ENCODE measurements around the gene CP.
"Not testable (repeated sequence)": the region's sequence is repeated elsewhere in the genome, so short reads cannot be mapped to it uniquely, and the experiment has no call there.

Gene CP

DNA sequence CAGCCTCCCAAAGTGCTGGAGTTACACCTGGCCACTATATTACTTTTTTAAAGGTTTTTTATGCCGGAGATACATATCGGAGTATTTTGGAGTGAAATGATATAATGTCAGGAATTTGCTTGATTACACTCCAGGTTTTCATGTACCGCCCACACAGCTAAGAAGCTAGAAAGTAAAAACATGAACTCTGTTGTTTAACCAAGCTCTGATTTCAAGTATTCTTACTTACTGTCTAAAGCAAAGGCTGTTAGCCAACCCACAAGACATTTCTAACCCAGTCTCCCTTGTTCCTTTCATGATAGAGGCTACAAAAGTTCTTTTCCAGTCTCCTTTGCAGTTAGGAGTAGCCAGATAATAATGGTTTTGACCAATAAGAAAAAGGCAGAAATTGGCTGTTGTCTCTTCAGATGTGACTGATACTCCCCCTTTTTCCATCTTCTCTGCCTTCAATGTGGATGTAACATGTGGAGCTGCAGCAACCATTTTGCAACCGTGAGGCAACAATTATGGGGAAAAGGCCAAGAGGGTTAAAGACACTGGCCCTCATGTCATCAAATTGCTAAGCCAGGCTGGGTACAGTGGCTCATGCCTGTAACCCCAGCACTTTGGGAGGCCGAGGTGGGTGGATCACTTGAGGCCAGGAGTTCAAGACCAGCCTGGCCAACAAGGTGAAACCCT lies 6.1 kb upstream of the CP start:
- DNase-seq (ENCODE audit: low read depth): no peak

DNA sequence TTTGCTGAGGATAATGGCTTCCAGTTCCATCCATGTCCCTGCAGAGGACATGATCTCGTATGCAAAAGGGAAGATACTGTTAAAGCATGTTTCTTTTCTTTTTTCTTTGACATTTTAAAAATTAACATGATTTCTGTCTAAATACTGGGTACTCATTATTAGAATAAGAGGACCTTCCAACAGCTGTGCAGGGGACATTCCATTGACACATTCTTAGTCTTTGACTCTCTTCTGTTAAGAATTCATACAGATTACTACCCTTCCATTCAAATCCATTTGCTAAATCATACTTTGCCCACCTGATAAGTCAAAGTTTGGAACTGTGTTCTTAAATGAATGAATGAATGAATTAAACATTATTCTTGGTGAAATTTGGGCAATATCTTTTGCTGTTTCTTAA lies 5.1 kb upstream of the CP start:
- no peak for DNase-seq (ENCODE audit: low read depth)

DNA sequence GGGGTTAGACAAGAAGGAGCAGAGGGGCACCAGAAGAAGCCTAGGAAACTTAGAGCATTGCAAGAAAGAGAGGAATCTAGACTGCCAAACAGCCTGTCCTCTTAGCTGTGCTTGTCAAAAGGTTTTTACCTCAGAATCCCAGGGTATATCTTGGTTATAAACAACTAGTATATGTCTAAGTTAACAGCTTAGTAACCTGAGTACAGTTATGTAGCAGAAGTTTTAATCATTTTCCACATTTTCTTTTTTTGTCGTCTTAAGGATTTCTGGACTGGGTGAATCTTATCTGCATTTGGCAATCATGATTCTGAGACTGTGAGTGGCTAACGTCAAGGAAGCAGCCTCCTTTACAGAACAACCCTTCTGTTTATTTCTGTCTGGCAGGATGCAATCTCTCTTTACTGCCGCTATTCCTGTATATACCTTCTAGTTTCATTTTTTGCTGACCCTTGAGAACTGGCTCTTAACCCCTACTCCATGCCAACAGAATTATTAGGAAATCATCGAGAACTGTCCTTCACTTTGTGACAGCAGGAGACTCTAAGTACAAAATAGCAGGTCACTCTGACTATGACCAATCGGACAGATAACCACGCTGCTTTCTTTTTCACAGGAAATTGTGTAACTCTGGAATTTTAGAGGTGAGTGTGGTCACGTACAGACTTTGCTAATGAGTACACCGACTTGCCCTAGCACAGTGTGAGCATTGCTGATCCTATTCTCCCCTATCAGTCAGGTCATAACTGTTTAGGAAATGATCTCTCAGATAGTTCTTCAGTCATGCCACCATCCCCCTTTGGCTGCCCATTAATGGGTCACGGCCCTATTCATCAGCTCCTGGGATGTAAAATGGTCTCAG lies 3.3 kb upstream of the CP start:
- no peak for DNase-seq (ENCODE audit: low read depth)

DNA sequence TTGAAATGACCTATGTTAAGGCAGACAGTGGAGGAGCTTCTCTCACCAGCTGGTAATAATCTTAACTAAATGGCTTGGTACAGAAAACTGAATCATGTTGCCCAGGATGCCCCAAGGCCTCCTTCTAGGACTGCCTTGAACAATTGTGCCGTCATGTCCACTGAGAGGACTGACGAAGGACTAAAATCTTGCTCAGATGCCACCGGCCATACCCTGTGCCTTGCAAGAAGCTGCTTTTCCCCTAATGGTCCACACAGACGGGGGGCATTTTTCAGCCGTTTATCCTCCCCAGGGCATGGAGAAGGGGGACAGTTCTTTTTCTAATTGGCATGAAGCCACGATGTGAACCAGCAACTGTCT lies 1.8 kb upstream of the CP start:
- no peak for DNase-seq (ENCODE audit: low read depth)

DNA sequence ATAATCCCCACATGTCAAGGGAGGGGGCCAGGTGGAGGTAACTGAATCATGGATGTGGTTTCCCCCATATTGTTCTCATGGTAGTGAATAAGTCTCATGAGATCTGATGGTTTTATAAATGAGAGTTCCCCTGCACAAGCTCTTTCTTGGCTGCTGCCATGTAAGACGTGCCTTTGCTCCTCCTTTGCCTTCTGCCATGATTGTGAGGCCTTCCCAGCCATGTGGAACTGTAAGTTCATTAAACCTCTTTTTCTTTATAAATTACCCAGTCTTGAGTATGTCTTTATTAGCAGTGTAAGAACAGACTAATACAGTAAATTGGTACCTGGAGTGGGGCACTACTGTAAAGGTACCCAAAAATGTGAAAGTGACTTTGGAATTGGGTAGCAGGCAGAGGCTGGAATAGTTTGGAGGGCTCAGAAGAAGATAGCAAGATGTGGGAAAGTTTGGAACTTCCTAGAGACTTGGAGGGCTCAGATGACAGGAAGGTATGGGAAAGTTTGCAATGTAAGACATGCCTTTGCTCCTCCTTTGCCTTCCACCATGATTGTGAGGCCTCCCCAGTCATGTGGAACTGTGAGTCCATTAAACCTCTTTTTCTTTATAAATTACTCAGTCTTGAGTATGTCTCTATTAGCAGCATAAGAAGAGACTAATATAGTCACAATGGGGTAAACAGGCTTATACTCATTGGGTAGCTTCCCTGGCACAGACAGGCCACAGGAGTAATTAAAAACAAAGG lies 2.1 kb downstream of the CP start:
- not testable (repeated sequence) for DNase-seq (ENCODE audit: low read depth)

DNA sequence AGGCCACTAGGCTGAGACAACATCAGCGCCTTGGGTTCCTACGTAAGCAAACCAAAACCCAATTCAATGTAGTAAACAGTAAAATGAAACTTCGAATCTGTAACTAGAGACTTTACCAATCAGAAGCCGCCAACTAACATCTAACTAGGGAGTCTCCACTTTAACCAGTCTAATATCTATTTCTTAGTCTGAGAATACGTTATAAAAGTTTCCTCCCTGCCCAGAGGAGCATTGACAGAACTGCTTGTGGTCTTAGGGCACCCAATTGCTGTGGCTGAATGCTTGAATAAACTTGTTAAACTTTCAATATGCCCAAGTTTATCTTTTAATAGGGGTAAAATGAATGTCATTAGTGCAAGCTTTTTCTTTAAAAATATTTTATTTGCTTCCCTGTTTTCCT lies 4.3 kb downstream of the CP start:
- no peak for DNase-seq (ENCODE audit: low read depth)

DNA sequence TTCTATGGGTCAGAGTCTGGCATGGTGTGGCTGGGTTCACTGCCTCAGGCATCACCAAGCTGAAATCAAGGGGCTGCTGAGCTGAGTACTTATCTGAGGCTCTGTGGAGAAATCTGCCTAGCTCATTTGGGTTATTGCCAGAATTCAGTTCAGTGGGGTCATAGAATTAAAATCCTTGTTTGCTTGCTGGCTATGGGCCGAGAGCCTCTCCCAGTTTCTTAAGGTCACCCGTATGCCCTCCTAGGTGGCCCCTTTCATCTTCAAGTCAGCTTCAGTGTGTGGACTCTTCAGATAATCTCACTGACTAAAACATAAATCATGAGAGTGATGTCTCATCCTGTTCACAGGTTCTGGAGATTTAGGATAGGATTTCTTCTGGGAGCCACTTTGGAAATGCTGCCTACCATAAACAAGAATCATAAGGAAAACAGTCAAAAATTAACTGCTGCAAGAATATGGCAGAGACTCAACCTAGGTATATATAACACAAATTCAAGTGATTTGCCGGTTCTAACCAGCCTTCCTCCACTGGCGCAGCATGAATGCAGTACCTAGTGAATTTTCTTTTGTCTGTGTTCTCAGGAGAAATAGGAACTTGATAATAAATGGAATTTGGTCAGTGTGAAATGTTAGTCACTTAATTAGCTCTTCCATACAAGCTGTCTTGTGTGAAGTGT lies 5.3 kb downstream of the CP start:
- DNase-seq (ENCODE audit: low read depth): no peak

DNA sequence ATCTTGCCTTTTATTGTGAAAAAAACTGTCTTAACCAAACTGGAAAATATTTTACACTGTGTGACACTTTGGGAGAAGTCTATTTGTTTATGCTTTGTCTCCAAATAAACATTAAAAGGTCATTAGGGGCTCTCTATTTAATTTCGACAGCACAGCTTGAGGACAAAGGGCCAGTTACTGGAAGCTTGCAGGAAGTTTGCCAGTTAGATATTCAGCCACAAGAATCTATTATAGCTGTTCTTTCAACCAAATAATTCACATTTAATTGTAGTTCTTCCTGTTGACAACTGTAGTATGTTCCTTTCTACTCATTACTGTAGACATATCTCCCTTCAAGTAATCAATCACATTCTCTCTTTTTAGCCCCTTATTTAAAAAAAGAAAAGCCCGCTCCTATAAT lies 6.1 kb downstream of the CP start:
- no peak for DNase-seq (ENCODE audit: low read depth)

DNA sequence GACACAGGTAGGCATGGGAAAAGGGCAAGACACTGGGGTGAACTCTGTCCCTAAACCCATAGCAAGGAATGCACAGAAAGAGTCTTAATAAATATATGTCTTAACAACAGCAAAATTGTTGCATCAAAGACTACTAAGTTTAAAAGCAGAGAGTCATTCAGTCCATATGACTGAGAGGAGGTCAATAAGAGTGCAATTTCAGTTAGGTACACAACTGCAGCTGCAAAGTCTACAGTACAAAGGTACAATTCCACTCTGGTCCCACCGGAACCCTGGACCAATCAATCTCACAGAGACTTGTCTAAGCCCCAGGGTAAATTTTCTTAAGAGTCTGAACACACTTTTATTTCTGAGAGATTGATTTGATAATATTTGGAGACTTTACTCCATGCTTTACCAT lies 6.9 kb downstream of the CP start:
- DNase-seq (ENCODE audit: low read depth): no peak

DNA sequence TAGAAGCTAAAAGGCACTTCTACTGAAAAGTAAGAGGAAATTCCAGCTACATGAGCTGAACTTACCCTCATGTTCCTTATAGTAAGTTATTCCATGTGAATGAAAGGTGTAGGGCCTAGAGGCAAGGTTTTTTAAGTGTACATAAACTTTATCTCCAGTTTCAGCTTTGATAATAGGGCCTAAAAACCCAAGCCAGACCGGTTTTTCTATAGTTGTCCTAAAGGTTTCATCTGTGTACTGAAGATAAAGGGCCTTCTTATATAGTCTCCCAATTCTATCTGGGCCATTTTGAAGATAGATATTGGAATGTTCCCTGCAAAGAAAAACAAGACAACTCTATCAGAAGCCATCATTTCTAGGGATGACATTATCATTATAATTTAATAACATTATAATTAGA lies 9.2 kb downstream of the CP start:
- no peak for DNase-seq (ENCODE audit: low read depth)

DNA sequence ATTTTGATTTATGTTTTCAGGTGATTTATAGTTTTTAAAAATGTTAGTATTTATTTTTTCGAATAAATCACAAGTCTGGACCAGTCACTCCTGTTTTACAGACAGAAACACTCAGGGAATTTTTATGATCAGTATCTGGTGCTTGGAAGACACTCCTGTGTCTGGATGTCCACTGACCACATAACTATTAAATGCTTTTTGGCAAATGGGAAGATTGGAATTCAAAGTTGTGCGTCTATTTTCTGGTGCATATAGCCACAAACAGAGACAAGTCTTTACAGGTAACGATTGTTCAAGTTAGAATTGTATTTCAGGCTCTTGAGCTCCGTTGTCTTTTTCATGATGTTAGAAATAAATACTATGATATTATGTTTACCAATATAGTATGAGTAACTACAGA lies 12.2 kb downstream of the CP start:
- no peak for DNase-seq (ENCODE audit: low read depth)

DNA sequence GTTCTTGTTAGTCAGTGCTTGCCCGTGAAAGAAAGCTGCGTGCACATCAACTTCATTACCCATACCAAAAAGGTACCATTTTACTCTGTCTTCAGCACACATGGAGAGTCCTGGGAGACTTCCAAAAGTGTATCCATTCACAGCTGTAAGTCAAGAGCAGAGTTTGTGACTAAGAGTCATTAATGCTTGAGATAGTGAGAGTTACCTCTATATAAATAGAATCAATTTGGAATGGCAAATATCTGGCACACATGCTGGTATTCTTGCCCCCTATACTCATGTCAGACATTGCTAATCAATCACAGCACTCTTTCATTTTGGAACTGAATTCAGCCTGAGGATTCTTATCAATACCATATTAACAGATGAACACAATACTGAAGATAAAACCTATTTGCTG lies 14.2 kb downstream of the CP start:
- DNase-seq (ENCODE audit: low read depth): no peak

DNA sequence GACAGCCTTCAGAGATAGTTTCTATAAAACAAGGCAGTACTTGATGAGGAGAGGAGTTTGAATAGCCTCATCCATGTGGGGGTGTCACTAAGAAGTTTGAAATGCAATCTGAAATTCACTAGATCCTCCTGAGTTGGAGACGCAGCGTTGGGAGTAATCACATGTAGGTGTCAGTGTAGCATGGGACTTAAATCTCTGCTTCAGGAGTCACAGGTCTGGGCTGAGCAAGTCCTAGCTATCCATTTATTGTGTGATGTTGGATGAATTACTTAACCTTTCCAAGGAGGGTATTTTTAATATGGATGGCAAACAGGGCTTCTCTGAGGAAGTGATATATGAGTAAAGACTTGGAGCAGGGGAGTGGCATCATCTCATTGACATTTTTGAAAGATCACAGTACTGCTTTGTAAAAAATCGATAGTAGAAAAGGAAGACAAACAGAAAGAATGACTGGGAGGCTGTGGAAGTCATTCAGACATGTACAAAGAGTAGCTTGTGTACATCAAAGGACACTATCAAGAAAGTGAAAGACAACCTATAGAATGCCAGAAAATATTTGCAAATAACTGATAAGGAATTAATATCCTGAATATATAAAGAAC lies 17.1 kb downstream of the CP start:
- DNase-seq (ENCODE audit: low read depth): no peak

DNA sequence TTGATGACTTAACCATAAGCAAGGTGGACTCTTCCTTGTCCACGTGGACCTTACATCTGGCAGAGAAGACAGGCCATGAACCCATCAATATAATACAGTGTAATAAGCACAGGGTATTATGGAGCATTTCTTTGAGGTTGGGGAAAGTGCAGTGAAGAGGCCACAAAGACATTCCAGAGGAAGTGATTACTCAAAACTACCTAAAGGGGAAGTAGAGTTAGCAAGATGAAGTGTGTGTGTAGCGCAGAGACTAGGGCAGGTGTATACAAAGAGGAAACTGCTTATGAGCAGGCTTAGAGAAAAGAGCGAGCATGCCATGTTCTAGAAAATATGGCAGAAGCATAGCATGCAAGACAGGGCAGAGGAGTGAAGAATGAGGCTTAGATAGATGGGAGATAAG lies 17.9 kb downstream of the CP start:
- DNase-seq (ENCODE audit: low read depth): no peak

DNA sequence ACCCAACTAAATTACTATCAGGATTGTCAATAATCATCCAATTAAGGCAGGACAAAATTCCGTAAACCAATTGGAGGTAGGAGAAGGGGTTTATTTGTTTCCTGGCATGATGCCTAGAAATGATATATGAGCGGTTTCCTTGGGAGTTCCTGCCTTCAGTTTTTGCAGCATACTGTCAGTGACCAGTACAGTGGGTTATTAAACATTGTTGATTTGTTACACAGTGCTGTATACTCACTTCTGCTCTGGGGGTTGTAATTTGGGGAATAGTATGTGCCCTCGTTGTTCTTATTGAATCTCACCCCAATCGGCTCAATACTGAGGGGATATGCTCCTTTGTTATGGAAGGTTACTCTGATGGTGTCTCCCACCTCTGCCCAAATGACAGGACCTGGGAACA lies 22.2 kb downstream of the CP start:
- no peak for DNase-seq (ENCODE audit: low read depth)

DNA sequence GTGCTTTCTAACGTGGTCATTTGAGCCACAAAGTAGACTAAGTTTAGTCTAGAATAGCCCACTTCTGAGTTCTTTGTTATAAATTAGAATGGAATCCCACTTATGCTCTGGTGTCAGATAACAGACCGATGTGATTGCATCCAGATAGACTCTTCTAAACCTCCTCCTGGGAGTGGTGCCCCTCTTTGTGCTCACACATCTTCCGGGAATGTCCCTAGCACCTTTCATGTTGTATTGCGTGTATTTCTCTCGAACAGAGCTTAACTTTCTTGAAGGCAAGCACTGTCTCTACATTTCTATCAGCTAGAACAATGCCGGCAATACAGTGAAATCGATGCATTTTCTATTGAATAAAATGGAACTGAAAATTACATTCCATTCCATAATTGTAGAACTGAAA lies 23.0 kb downstream of the CP start:
- DNase-seq (ENCODE audit: low read depth): no peak

DNA sequence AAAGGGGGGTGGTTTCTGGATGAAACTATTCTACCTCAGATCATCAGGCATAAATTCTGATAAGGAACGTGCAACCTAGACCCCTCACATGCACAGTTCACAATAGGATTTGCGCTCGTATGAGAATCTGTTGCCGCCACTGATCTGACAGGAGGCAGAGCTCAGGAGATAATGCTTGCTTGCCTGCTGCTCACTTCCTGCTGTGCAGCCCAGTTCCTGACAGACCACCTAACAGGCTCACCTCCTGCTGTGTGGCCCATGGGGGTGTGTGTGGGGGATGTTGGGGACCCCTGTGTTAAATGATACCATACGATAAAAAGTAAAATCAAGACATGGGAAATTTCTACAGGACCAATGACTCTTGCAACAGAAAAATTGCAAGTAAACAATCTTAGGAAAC lies 24.0 kb downstream of the CP start:
- DNase-seq (ENCODE audit: low read depth): no peak

DNA sequence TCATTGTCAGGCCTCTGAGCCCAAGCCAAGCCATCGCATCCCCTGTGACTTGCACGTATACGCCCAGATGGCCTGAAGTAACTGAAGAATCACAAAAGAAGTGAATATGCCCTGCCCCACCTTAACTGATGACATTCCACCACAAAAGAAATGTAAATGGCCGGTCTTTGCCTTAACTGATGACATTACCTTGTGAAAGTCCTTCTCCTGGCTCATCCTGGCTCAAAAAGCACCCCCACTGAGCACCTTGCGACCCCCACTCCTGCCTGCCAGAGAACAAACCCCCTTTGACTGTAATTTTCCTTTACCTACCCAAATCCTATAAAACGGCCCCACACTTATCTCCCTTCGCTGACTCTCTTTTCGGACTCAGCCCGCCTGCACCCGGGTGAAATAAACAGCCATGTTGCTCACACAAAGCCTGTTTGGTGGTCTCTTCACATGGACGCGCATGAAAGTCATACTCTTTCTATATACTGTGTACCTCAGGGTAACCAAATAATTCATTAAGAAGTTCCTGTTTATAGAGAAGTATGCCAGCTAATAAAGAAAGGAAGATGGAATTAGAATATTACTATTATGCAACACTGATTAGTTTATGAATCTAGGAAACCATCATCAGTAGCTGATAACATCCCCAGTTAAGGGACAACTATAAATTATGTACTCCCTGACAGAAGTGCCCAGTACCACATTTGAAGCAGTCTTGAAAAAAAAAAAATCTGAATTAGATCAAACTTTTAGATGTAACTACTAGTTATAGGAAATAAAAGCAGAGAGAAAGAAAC lies 24.6 kb downstream of the CP start:
- DNase-seq (ENCODE audit: low read depth): not testable (repeated sequence)

DNA sequence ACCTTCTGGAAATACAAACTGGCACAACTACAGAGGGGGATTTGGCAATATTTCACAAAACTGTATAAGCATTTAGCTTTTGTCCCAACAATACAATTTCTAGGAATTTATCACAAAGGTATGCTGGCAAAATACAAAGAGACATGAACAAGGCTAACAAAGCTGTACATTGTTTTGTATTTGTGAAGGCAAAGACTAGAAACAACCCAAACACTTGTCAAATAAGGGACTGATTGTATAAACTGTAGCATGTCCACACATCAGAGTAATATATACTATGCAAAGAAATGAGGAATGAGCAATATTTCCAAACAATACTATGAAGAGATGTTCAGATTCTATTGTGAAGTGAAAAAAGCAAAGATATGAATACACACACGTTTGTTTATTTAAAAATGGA lies 26.4 kb downstream of the CP start:
- no peak for DNase-seq (ENCODE audit: low read depth)

DNA sequence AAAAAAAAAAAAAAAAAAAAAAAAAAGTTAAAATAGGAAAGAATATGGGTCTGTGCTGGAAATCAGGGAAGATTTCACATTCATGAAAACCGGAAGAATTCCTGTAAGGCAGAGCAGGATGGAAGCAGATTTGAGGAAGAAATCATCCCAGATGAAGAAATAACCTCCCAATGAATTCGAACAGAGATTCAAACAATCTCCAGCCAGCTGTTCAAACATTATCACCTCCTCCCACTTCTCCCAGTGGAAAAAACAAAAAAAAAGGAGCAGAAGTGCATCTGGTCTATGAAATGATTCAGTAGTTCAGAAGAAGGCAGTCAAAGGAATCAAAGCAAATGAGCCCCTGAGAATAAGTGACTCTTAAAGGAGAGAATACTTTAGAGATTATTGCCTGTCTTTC lies 33.1 kb downstream of the CP start:
- DNase-seq (ENCODE audit: low read depth): no peak

DNA sequence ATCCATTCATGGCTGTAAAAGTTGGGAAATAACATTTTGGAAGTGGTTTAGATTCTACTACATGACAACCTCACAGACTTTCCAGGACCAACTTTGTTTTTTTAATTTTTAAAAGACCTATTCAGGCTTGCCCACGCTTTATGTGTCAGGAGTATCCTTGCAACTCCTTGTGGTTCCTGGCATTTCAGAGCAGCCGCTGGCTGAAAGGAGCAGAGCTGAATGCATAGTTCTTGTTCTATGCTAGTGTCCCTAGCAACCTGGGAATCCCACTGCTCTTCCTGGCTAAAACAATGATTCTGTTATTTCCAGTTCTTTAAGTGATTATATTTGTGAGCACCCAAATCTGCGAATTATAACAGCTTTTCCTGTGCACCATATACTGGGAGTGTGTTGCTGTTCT lies 34.9 kb downstream of the CP start:
- DNase-seq (ENCODE audit: low read depth): no peak
